CD8-positive, alpha-beta memory T cell (primary cell): Measurements from ENCODE around the gene OR51L1. TPM values are rescaled to one million over a fixed set of nuclear protein-coding genes. Genes with fewer than 3 reads are reported as not detected.

Source experiments
- CTCF ChIA-PET: fragments of 350-600 bp; sonication (Branson Sonifier 250); formaldehyde crosslinking; loops from one replicate; lab custom pipeline; 2021; ENCODE audit warnings: antibody characterized with exemption; lab: Charles Lee
- POLR2A ChIA-PET: fragments of 350-600 bp; sonication (Branson Sonifier 250); formaldehyde crosslinking; loops from one replicate; lab custom pipeline; 2021; ENCODE audit warnings: antibody characterized with exemption; lab: Charles Lee
- DNase-seq, 5 donors: peaks; one replicate each; pipeline versions ENCODE4 v3.0.0 to v3.0.0-alpha.2; 2020 to 2022; ENCODE audit warnings: mixed read lengths in 1 of 5
- H3K27ac ChIP-seq: one replicate; pipeline ENCODE4 v1.7.0; 2013; ENCODE audit warnings: low read depth, mild to moderate bottlenecking, low read length, moderate library complexity
- H3K27me3 ChIP-seq: 2 replicates; pipeline ENCODE4 v1.7.0; 2013; ENCODE audit warnings: low read length, mild to moderate bottlenecking; ENCODE audit not compliant: insufficient read depth, poor library complexity, severe bottlenecking
- H3K36me3 ChIP-seq: 2 replicates; pipeline ENCODE4 v1.7.0; 2013; ENCODE audit warnings: mild to moderate bottlenecking, low read length, moderate library complexity; ENCODE audit not compliant: insufficient read depth
- H3K4me1 ChIP-seq: 2 replicates; pipeline ENCODE4 v1.7.0; 2013; ENCODE audit warnings: mild to moderate bottlenecking, low read length, moderate library complexity; ENCODE audit not compliant: insufficient read depth
- H3K4me3 ChIP-seq: 2 replicates; pipeline ENCODE4 v1.7.0; 2013; ENCODE audit warnings: mild to moderate bottlenecking, low read length
- H3K9me3 ChIP-seq: 2 replicates; pipeline ENCODE4 v1.7.0; 2013; ENCODE audit warnings: mild to moderate bottlenecking, low read length
- H3K27ac Mint-ChIP-seq, 8 donors: one replicate each; pipeline ENCODE4 v1.8.0; 2020 to 2021; ENCODE audit warnings: mixed read lengths in 8 of 8, mild to moderate bottlenecking in 6 of 8, inconsistent platforms in 3 of 8, moderate library complexity in 3 of 8
- H3K27me3 Mint-ChIP-seq, 2 donors: one replicate each; pipeline ENCODE4 v1.8.0; 2020 to 2021; ENCODE audit warnings: mixed read lengths in 2 of 2, mild to moderate bottlenecking in 1 of 2, moderate library complexity in 1 of 2
- H3K36me3 Mint-ChIP-seq, 3 donors: one replicate each; pipeline ENCODE4 v1.8.0; 2020 to 2021; ENCODE audit warnings: mixed read lengths in 3 of 3, inconsistent platforms in 1 of 3, mild to moderate bottlenecking in 1 of 3
- H3K4me1 Mint-ChIP-seq, 3 donors: one replicate each; pipeline ENCODE4 v1.8.0; 2020 to 2021; ENCODE audit warnings: mixed read lengths in 3 of 3, inconsistent platforms in 1 of 3, mild to moderate bottlenecking in 1 of 3
- H3K4me3 Mint-ChIP-seq, 7 donors: one replicate each; pipeline ENCODE4 v1.8.0; 2020 to 2021; ENCODE audit warnings: mixed read lengths in 7 of 7, mild to moderate bottlenecking in 6 of 7, moderate library complexity in 4 of 7, inconsistent platforms in 2 of 7
- H3K9me3 Mint-ChIP-seq, 5 donors: one replicate each; pipeline ENCODE4 v1.8.0; 2020 to 2022; ENCODE audit warnings: mixed read lengths in 5 of 5, mild to moderate bottlenecking in 3 of 5, moderate library complexity in 2 of 5, inconsistent platforms in 1 of 5
- polyA plus RNA-seq: library from polyadenylated mRNA; unstranded; fragments of 300-500 nt; fragmentation: Illumina TruSeq; gene quantifications from one replicate; pipeline ENCODE4 v1.2.3, GENCODE V29; 2021
- total RNA-seq, 2 experiments: library from RNA; stranded (reverse); gene quantifications; one replicate each; pipeline ENCODE4 v1.2.3, GENCODE V29; 2021

OR51L1 gene
- total and polyA plus RNA-seq, 3 experiments from 2014 or later = not detected

DNA sequence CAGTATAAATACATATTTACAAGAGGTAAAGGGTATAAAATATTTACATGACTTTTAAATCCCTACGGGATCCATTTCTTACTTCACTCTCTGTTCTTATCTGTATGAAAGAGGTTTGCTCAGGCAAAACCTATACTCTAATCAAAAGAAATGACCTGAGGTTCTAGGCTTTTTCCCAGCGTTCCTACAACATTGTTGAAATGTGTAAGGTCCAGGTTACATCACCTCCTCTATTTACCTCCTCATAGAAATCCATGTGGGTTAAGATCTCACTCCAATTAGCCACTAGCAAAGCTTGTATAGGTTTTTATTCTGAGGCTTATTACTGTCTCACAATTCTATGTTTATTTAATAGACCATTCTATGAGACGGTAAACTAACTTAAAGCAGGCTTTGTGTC lies 12.0 kb upstream of the OR51L1 start:
- no peaks in the 10 kb centered on the region for H3K4me1 Mint-ChIP-seq
- H3K27me3 ChIP-seq = no peaks in the 10 kb centered on the region
- H3K4me1 ChIP-seq = no peaks in the 10 kb centered on the region
- peaks cover 0 to 4% (median 0%) of the 10 kb centered on the region in 5 donors for H3K9me3 Mint-ChIP-seq
- ChIA-PET CTCF (no interaction called here), POLR2A (no interaction called here)
- H3K4me3 ChIP-seq = no peak overlapping the region
- H3K4me3 Mint-ChIP-seq = no peak overlapping the region
- no peaks in the 10 kb centered on the region for H3K36me3 Mint-ChIP-seq
- no peaks in the 10 kb centered on the region for H3K9me3 ChIP-seq
- no peaks in the 10 kb centered on the region for H3K27me3 Mint-ChIP-seq
- H3K36me3 ChIP-seq = no peaks in the 10 kb centered on the region
- H3K27ac ChIP-seq = no peak overlapping the region
- no peak for DNase-seq
- no peak overlapping the region for H3K27ac Mint-ChIP-seq

DNA sequence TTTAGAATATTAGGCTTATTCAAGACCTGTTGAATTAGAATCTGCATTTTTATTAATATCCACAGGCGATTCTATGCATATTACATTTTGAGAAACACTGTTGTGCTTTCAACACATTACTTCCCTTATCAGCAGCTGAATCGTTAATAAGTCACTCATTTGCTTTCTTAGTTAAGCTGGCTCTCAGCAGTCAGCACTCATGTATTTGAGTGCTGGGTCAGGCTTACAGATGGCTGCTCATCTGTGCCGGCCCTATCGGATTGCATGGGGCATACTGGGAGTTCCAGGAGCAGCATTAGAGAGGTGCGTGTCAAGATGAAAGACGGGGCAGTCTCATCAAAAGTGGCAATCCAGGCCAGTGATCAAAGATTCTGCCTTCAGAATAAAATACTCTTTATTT lies 10.8 kb upstream of the OR51L1 start:
- H3K36me3 Mint-ChIP-seq = no peaks in the 10 kb centered on the region
- Histone ChIP-seq H3K36me3 (no peaks in the 10 kb centered on the region), H3K9me3 (no peaks in the 10 kb centered on the region), H3K4me1 (no peaks in the 10 kb centered on the region), H3K4me3 (no peak overlapping the region), H3K27ac (no peak overlapping the region), H3K27me3 (no peaks in the 10 kb centered on the region)
- no peak for DNase-seq
- no peak overlapping the region for H3K4me3 Mint-ChIP-seq
- POLR2A ChIA-PET = no interaction called here
- no peaks in the 10 kb centered on the region for H3K4me1 Mint-ChIP-seq
- CTCF ChIA-PET = no interaction called here
- no peaks in the 10 kb centered on the region for H3K27me3 Mint-ChIP-seq
- no peak overlapping the region for H3K27ac Mint-ChIP-seq
- peaks cover 0 to 4% (median 0%) of the 10 kb centered on the region in 5 donors for H3K9me3 Mint-ChIP-seq

DNA sequence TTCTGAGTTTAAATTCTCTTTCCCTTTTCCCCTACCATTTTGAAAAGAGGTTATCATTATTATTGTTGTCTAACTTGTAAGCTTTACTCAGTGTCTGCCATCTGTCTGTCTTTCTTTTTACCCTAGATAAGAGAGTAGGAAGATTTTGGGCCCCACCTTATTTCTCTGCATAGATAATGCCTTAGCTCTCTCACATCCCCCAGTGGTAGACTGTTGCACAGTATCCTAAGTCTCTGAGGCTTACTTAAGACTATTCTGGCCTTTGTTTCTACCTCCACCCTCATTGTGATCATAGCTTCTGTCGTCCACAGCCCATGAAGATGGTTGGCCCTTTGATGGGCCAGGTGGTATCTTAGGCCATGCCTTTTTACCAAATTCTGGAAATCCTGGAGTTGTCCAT lies 3.6 kb upstream of the OR51L1 start:
- H3K27ac ChIP-seq = no peak overlapping the region
- Mint-ChIP-seq H3K9me3 (peaks cover 0 to 7% (median 0%) of the 10 kb centered on the region in 5 donors), H3K36me3 (no peaks in the 10 kb centered on the region), H3K4me3 (no peak overlapping the region), H3K27ac (no peak overlapping the region), H3K27me3 (peaks cover 0 to 1% of the 10 kb centered on the region in 2 donors), H3K4me1 (no peaks in the 10 kb centered on the region)
- ChIA-PET CTCF (no interaction called here), POLR2A (no interaction called here)
- H3K4me3 ChIP-seq = no peak overlapping the region
- no peaks in the 10 kb centered on the region for H3K36me3 ChIP-seq
- no peak for DNase-seq
- H3K27me3 ChIP-seq = no peaks in the 10 kb centered on the region
- no peaks in the 10 kb centered on the region for H3K4me1 ChIP-seq
- H3K9me3 ChIP-seq = no peaks in the 10 kb centered on the region

DNA sequence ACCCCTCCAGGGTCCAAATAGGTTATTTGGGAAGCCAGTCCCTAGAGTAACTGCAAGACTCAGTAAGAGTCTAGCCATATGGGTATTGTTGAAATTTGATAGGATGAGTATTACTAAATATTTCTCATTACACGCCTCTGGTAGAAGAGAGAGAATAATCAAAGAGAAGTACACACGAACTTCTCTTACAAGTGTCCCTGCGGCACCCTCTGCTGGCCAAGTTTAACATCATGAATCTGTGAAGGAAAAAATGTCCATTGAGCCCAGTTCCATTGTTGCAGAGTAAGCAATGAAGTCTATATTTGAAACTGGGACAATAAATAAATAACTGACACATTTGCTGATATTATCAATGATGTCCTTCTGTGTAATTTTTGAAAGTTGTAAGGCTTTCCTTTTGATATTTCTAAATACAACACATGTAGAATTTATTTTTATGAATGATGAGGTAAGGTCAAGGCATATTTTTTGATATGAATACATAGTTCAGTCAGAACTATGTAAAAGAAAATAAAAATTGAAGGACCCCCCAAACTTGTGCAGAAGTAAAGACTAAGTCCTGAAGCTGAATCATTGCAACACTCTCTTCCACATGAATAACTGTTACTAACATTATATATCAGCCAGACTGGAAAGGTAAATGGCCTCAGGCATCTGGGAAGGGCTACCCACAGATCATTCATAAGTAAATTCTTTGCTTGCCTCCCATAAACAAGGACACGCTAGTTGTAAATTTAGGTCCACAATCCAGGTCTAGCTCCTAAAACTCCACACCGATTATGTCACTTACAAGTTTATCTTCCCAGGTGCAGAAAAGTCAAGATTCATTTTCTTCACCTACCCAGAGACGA lies 10.0 kb downstream of the OR51L1 start:
- H3K4me1 ChIP-seq = no peaks in the 10 kb centered on the region
- H3K27me3 ChIP-seq = no peaks in the 10 kb centered on the region
- ChIA-PET CTCF (no interaction called here), POLR2A (no interaction called here)
- no peaks in the 10 kb centered on the region for H3K9me3 ChIP-seq
- no peaks in the 10 kb centered on the region for H3K36me3 Mint-ChIP-seq
- H3K4me3 Mint-ChIP-seq = no peak overlapping the region
- no peaks in the 10 kb centered on the region for H3K36me3 ChIP-seq
- DNase-seq = no peak
- no peaks in the 10 kb centered on the region for H3K9me3 Mint-ChIP-seq
- no peaks in the 10 kb centered on the region for H3K4me1 Mint-ChIP-seq
- H3K27me3 Mint-ChIP-seq = peaks cover 7% of the 10 kb centered on the region in 2 donors
- H3K27ac ChIP-seq = no peak overlapping the region
- H3K4me3 ChIP-seq = no peak overlapping the region
- no peak overlapping the region for H3K27ac Mint-ChIP-seq

DNA sequence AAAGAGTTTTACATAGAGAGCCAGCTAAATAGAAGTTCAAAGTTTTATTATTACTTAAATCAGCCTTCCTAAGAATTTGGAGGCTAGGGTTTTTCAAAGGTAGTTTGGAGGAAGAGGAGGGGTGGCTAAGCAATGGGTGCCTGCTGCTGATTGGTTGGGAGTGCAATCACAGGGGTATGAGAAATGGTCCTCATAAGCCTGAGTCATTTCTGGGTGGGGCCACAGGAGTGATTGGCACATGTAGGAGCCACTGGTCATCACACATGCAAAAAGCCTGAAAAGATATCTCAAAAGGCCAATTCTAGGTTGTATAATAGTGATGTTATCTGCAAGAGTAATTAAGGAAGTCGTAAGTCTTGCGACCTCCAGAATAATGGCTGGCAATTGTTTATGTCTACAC lies 12.9 kb downstream of the OR51L1 start:
- peaks cover 4 to 8% of the 10 kb centered on the region in 2 donors for H3K27me3 Mint-ChIP-seq
- H3K4me1 Mint-ChIP-seq = no peaks in the 10 kb centered on the region
- no peaks in the 10 kb centered on the region for H3K36me3 Mint-ChIP-seq
- no peaks in the 10 kb centered on the region for H3K4me1 ChIP-seq
- DNase-seq = no peak
- peaks cover 0 to 2% (median 0%) of the 10 kb centered on the region in 5 donors for H3K9me3 Mint-ChIP-seq
- no peaks in the 10 kb centered on the region for H3K27me3 ChIP-seq
- no peak overlapping the region for H3K4me3 ChIP-seq
- ChIA-PET POLR2A (no interaction called here), CTCF (no interaction called here)
- H3K36me3 ChIP-seq = no peaks in the 10 kb centered on the region
- H3K27ac ChIP-seq = no peak overlapping the region
- no peak overlapping the region for H3K4me3 Mint-ChIP-seq
- no peaks in the 10 kb centered on the region for H3K9me3 ChIP-seq
- peak overlapping the region in 1 of 8 donors; percentile 33 for H3K27ac Mint-ChIP-seq

DNA sequence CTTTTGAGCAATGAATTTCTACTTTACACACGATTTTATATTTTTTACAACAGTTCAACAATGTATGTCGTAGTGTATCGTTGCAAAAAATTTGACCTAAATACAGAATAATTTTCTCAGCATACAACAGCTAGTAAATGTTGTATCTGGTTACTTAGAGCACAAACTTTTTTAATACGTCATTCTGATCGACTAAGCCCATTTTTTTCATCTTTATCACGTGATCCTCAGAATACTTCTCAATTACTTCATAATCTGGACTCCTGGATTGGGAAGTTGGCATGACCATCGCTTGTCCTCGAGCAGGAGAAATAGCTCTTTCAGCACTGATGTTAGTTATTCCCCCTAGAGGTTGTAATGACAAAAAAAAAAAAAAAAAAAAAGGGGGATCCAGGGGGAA lies 16.6 kb downstream of the OR51L1 start:
- H3K4me1 ChIP-seq = no peaks in the 10 kb centered on the region
- peaks cover 0 to 2% of the 10 kb centered on the region in 2 donors for H3K27me3 Mint-ChIP-seq
- no peaks in the 10 kb centered on the region for H3K36me3 Mint-ChIP-seq
- no peak overlapping the region for H3K27ac Mint-ChIP-seq
- H3K4me3 ChIP-seq = no peak overlapping the region
- no peak for DNase-seq
- no peaks in the 10 kb centered on the region for H3K27me3 ChIP-seq
- no peaks in the 10 kb centered on the region for H3K4me1 Mint-ChIP-seq
- no peak overlapping the region for H3K27ac ChIP-seq
- H3K4me3 Mint-ChIP-seq = no peak overlapping the region
- CTCF ChIA-PET = no interaction called here
- POLR2A ChIA-PET = no interaction called here
- H3K36me3 ChIP-seq = no peaks in the 10 kb centered on the region
- no peaks in the 10 kb centered on the region for H3K9me3 ChIP-seq
- peaks cover 0 to 2% (median 0%) of the 10 kb centered on the region in 5 donors for H3K9me3 Mint-ChIP-seq

DNA sequence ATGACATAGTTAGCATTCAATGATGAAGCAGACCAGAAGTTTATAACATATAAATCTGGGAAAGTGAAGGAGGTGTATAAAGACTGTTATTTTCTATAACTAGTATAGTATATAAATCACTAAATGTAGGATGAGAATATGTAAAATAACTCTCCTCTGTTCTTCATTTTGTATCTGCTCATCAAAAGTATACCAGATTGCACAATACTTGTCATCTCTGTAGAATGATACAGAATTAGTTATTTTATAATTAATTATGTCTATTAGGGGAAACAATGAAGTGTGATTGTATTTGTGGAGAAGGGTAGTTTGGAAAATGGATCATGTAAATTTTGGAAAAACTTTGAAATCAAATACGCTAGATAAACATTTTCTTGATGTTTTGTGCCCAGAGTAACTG lies 18.4 kb downstream of the OR51L1 start:
- ChIA-PET CTCF (no interaction called here), POLR2A (no interaction called here)
- Histone ChIP-seq H3K4me3 (no peak overlapping the region), H3K9me3 (no peaks in the 10 kb centered on the region), H3K4me1 (no peaks in the 10 kb centered on the region), H3K27me3 (no peaks in the 10 kb centered on the region), H3K36me3 (no peaks in the 10 kb centered on the region), H3K27ac (no peak overlapping the region)
- Mint-ChIP-seq H3K27me3 (peaks cover 0 to 2% of the 10 kb centered on the region in 2 donors), H3K4me3 (no peak overlapping the region), H3K27ac (no peak overlapping the region), H3K36me3 (no peaks in the 10 kb centered on the region), H3K4me1 (no peaks in the 10 kb centered on the region), H3K9me3 (peaks cover 0 to 2% (median 0%) of the 10 kb centered on the region in 5 donors)
- DNase-seq = no peak

DNA sequence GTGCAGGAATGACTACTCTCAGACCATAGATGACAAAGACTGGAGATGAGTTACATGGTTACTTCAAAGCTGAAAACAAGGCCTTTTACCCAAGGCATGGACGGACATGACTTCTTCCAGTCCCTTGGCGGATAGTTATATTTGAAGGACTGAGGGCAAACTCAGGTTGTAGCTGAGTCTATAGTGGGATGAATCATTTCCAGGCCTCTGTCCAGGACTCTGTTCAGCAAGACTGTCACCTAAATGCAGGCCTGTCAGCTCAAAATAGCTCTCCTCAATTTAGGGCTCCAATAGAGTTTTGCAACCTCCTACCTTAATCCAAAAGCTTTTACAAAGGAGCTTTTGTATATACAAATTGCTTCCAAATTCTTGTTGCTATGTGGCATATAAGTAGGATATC lies 27.3 kb downstream of the OR51L1 start:
- Mint-ChIP-seq H3K27ac (no peak overlapping the region), H3K4me1 (no peaks in the 10 kb centered on the region), H3K9me3 (peaks cover 17 to 26% (median 22%) of the 10 kb centered on the region in 5 donors), H3K4me3 (no peak overlapping the region), H3K27me3 (peaks cover 0 to 1% of the 10 kb centered on the region in 2 donors), H3K36me3 (peaks cover 0 to 1% (median 0%) of the 10 kb centered on the region in 3 donors)
- Histone ChIP-seq H3K36me3 (no peaks in the 10 kb centered on the region), H3K27ac (no peak overlapping the region), H3K27me3 (no peaks in the 10 kb centered on the region), H3K9me3 (peaks cover 11% of the 10 kb centered on the region), H3K4me3 (no peak overlapping the region), H3K4me1 (no peaks in the 10 kb centered on the region)
- CTCF ChIA-PET = no interaction called here
- POLR2A ChIA-PET = no interaction called here
- DNase-seq = no peak
